Measurements from ENCODE around the gene RASL11A.

RASL11A gene

GRCh38 chr13:27236478-27236877 is 34.2 kb upstream of the RASL11A start:
- no peak for DNase-seq (ENCODE audit: extremely low spot score)
- ChIA-PET CTCF (interaction anchor here (1.6 kb wide), 1 partner anchor 11 kb away, joined by 5 read pairs; no protein-coding TSS in a partner anchor), POLR2A (no interaction called here)
- TF ChIP-seq CTCF (IDR thresholded peaks at IDR 0.05; ENCODE audit: control extremely low read depth, extremely low read depth, low read depth, missing control alignments), result no peak

GRCh38 chr13:27242702-27243101 is 27.9 kb upstream of the RASL11A start:
- ChIA-PET CTCF (interaction anchor here (0.8 to 1.4 kb wide), 2 partner anchors 12 to 48 kb away, joined by 3 to 4 read pairs; no protein-coding TSS in a partner anchor), POLR2A (no interaction called here)
- no peak for DNase-seq (ENCODE audit: extremely low spot score)
- TF ChIP-seq CTCF (IDR thresholded peaks at IDR 0.05; ENCODE audit: control extremely low read depth, extremely low read depth, low read depth, missing control alignments), result no peak

GRCh38 chr13:27245610-27246009 is 25.0 kb upstream of the RASL11A start:
- ChIA-PET CTCF (interaction anchor here (1.5 kb wide), 1 partner anchor 83 kb away, joined by 3 read pairs; no protein-coding TSS in a partner anchor), POLR2A (no interaction called here)
- TF ChIP-seq CTCF (IDR thresholded peaks at IDR 0.05; ENCODE audit: control extremely low read depth, extremely low read depth, low read depth, missing control alignments), result no peak
- DNase-seq (ENCODE audit: extremely low spot score), result no peak

GRCh38 chr13:27250833-27251165 is 19.8 kb upstream of the RASL11A start:
- ChIA-PET CTCF (no interaction called here), POLR2A (interaction anchor here (0.6 to 0.7 kb wide), 2 partner anchors 50 to 81 kb away, joined by 3 read pairs; no protein-coding TSS in a partner anchor)
- DNase-seq (ENCODE audit: extremely low spot score), result no peak
- no peak for TF ChIP-seq CTCF (IDR thresholded peaks at IDR 0.05; ENCODE audit: control extremely low read depth, extremely low read depth, low read depth, missing control alignments)

- ChIA-PET CTCF (no interaction called here), POLR2A (interaction anchor here (0.6 to 0.7 kb wide), 2 partner anchors 49 to 81 kb away, joined by 3 read pairs; no protein-coding TSS in a partner anchor)
- peak; percentile 91 for DNase-seq (ENCODE audit: extremely low spot score)
- no peak for TF ChIP-seq CTCF (IDR thresholded peaks at IDR 0.05; ENCODE audit: control extremely low read depth, extremely low read depth, low read depth, missing control alignments)
Observed at GRCh38 chr13:27251166-27252091, 19.2 kb upstream of the RASL11A start, which contains the start of gene RPL21. Gene RPL21, plus strand, starts transcription at chr13:27251558. Its CDS starts 2,219 bp downstream, at chr13:27253777.

GRCh38 chr13:27252467-27252866 is 18.2 kb upstream of the RASL11A start:
- CTCF ChIA-PET, result interaction anchor here (0.8 kb wide), 1 partner anchor 18 kb away, joined by 3 read pairs; the partner anchor contains the start of gene RASL11A
- TF ChIP-seq CTCF (IDR thresholded peaks at IDR 0.05; ENCODE audit: control extremely low read depth, extremely low read depth, low read depth, missing control alignments), result no peak
- POLR2A ChIA-PET, result no interaction called here
- no peak for DNase-seq (ENCODE audit: extremely low spot score)

Measured in GM10248 (cell line).